HG02870 (cell line): Measurements from ENCODE around the gene CFAP69.
A peak's percentile ranks its signal among the peaks of the same experiment; 100 is the strongest.
"Not testable (repeated sequence)": the region's sequence is repeated elsewhere in the genome, so short reads cannot be mapped to it uniquely, and the experiment has no call there.

Source experiments
- ATAC-seq: cut with Tn5 transposase; IDR thresholded peaks from one replicate; pipeline ENCODE4 v1.9.1; 2021; ENCODE audit warnings: mild to moderate bottlenecking, moderate library complexity; ENCODE audit not compliant: unreplicated experiment

CFAP69 gene

GRCh38 chr7:90334926-90335325 is 90.0 kb downstream of the CFAP69 start:
- not testable (repeated sequence) for ATAC-seq

GRCh38 chr7:90337106-90337505 is 92.1 kb downstream of the CFAP69 start:
- no peak for ATAC-seq

- ATAC-seq: no peak
These were observed 100.0 kb downstream of the CFAP69 start for GRCh38 chr7:90345016-90345415.

- peak; percentile 12 for ATAC-seq
These were observed 100.8 kb downstream of the CFAP69 start for GRCh38 chr7:90345595-90346335.

GRCh38 chr7:90346336-90347125 is 101.6 kb downstream of the CFAP69 start, which contains the start of gene GTPBP10:
Gene GTPBP10, plus strand, starts transcription at chr7:90346716. Its CDS starts 26 bp downstream, at chr7:90346742.
- peak; percentile 94 for ATAC-seq

GRCh38 chr7:90347759-90348158 is 102.8 kb downstream of the CFAP69 start:
- no peak for ATAC-seq

- no peak for ATAC-seq
These were observed 104.3 kb downstream of the CFAP69 start for GRCh38 chr7:90349305-90349704.

- not testable (repeated sequence) for ATAC-seq
These were observed 105.1 kb downstream of the CFAP69 start for GRCh38 chr7:90350032-90350431.

- no peak for ATAC-seq
These were observed 107.0 kb downstream of the CFAP69 start for GRCh38 chr7:90351987-90352386.
